Dermis microvascular lymphatic vessel endothelial cell (primary cell): ENCODE measurements around the gene BANP. TPM values are rescaled to one million over a fixed set of nuclear protein-coding genes. Genes with fewer than 3 reads are reported as not detected.
A peak's percentile ranks its signal among the peaks of the same experiment; 100 is the strongest.
"Not testable (repeated sequence)": the region's sequence is repeated elsewhere in the genome, so short reads cannot be mapped to it uniquely, and the experiment has no call there.

Experiments
- DNase-seq, 2 donors: peaks; one replicate each; pipeline versions ENCODE4 v3.0.0 to v3.0.0-alpha.2; 2010; ENCODE audit warnings: low read depth in 2 of 2
- total RNA-seq: library from RNA; depleted of rRNA; stranded (reverse); fragments of >200 nt; gene quantifications from 2 replicates; pipeline ENCODE4 v1.2.1, GENCODE V29; 2014

The BANP gene
- total RNA-seq, 1 donor from 2014 or later, result 13.9 TPM

DNA sequence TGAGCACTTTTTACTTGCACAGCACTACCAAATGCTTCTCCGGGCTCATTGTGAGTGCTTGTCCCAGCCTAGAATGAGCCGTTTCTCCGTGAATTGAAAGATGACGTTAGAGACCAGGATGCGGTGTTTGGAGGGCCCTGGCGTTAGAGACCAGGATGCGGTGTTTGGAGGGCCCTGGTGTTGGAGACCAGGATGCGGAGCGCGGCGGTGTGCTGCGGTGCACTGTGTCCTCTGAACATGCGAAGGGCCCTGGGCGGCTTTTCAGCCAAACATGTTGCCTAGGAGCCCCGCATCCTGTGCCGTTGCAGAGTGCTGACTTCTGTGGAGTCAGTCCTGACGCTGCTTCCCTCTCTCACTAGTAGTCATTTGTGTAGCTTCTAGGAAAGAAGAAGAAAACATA is 42.7 kb downstream of the BANP start:
- DNase-seq, result no peak

DNA sequence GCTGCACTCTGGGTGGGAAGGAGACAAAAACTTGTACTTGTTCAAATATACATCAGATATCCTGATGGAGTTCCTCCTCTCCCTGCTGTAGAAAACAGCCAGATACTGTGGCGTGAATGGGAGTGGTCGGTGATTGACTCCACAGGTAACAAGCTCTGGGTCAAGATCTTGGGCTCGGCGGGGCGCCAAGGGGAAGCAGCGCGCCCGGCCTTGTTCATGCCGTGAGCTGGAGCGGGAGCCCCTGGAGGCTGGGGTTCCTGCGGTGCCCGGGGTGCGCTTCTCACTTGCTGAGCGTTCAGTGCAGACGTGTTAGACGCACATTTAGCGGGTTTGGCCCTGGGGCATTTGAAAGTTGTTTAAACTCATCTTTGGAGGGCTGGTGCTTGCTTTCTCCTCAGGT is 44.4 kb downstream of the BANP start:
- DNase-seq, result no peak

DNA sequence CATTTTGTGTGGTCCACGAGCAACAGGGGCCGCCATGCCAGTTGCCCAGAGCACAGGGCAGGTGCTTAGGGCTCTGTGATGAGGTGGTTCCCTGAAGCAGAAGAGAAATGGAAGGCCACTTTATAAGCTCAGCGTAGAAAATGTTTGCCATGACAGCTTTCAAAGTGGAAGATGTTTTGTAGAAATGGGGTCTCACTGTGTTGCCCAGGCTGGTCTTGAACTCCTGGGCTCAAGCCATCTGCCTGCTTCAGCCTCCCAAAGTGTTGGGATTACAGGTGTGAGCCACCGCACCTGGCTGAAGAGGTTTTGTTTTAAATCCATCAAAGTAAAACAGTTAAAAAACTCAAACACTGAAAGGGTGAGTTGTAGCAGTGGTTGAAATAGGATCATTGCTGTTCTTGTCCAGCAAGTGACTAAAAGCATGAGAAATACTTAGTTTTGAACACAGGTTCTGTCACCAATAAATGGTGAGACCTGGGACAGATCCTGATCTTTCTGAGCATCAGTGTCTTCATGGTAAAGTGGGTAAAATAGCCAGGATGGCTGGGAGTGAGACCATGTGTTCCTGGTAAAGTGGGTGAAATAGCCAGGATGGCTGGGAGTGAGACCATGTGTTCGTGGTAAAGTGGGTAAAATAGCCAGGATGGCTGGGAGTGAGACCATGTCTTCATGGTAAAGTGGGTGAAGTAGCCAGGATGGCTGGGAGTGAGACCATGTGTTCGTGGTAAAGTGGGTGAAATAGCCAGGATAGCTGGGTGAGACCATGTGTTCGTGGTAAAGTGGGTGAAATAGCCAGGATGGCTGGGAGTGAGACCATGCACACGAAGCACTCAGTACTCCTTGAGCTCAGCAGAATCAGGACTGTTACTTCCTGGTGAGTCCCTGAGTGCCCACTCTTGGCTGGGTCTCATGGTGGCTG is 46.0 kb downstream of the BANP start:
- DNase-seq, result no peak

DNA sequence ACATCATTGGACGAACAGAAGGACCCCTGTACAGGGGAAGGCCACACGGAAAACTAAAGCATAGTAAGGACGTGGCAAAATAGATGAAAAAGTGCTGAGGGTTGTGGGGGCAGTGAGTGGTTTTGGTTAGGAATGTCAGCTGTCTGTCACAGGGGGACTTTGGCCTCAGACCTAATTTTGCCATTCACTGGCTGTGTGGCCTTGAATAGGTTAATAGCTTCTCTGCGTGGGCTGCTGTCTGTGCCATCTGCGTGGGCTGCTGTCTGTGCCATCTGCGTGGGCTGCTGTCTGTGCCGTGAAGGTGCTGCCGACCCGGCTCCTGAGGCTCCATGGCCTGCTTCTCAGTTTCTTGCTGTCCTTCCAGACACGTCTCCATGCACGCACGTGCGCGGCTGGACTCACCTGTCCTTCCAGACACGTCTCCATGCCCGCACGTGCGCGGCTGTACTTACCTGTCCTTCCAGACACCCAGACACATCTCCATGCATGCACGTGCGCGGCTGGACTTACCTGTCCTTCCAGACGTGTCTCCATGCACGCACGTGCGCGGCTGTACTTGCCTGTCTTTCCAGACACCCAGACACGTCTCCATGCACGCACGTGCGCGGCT is 47.1 kb downstream of the BANP start:
- not testable (repeated sequence) for DNase-seq

DNA sequence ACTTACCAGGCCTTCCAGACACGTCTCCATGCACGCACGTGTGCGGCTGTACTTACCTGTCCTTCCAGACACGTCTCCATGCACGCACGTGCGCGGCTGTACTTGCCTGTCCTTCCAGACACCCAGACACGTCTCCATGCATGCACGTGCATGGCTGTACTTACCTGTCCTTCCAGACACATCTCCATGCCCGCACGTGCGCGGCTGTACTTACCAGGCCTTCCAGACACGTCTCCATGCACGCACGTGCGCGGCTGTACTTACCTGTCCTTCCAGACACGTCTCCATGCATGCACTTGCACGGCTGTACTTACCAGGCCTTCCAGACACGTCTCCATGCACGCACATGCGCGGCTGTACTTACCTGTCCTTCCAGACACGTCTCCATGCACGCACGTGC is 47.8 kb downstream of the BANP start:
- not testable (repeated sequence) for DNase-seq

DNA sequence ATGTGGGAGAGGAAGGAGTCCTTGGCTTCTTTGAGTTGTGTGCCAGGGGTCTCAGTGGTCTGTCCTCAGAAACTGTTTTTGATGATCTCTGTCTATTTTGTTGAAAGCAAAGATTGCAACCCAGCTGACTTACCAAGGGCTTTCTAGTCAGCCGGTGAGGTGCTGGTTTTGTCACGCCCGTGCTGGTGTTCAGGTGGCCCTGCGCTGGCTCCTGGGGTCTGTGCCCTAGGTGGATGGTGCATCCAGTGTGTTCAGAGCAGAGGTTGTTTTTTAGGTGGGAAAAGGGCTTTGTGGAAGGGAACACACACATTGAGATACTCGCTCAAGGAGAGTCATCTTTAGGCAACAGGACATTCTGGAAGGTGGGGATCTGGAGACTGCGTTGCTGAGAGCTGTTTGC is 51.0 kb downstream of the BANP start:
- DNase-seq, result no peak

DNA sequence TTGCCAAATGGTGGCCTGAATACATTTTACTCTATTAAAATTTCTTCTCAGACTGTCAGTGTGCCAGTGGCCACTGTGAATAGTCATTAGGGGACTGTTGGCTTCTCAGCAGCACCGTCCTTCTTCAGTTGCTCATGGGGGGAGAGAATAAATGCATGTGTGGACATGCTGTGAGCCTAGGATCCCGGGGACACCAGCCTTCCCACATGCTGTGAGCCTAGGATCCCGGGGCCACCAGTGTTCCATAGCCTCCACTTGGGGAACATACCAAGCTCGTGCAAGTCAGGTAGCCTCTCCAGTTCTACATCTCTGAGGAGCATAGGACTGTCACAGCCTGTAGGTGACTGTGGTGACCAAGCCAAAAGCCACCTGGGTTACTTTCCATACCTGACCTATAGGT is 51.5 kb downstream of the BANP start:
- DNase-seq, result no peak

DNA sequence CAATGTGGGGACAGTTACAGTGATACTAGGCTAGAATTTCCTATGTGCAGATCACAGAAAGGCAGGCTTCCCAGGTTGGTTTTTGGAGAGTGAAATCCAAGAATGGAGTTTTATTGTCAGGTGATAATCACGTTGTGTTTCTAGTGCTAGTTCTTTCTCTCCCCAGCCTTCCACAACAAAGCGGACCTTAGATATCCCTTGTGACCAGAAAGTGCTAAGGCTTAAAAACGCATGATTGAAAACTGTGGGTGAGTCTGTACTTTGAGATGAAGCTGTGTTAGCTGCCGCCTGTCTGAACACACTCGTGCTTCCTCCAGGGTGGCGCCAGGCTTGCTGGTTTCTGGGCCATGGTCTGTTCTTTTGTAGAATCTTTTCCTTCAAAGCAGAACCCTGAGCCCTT is 52.1 kb downstream of the BANP start:
- DNase-seq, result no peak

DNA sequence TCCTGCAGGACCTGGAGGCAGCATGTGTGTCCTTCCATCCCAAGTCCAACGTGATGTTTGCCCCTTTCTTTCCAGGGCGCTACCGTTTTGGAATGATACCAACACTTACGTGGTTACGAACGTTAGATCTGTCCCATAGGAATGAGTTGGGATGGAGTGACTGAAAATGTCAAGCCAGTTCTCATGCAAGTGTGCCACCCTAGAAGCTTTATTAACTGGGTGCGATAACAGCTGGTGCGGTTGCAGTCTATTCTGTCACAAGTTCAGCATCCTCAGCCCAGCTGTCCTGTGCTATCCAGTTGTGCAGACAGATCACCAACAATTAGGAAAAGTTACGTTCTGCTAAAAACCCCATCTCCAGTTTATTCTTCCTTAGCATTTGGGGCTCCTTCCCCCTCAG is 52.5 kb downstream of the BANP start:
- DNase-seq, result no peak

DNA sequence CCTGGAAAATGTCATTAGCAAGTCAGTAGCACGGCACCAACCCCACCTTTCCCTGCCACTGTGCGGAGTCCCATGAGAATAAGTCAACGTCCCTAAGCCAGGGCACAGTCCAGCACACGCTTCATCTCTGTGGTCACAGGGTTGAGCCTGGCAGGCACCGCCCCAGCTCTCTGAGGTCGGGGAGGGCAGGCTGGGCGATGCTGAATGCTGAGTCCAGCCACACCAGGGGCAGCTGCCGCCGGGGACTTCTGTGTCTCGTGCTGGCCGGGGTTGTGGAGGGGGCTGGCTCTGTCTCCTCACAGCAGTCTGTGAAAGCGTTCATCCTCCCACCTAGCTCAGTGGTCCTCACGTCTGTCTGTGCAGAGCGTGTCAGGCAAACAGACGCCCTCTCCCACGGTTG is 53.2 kb downstream of the BANP start:
- no peak for DNase-seq

DNA sequence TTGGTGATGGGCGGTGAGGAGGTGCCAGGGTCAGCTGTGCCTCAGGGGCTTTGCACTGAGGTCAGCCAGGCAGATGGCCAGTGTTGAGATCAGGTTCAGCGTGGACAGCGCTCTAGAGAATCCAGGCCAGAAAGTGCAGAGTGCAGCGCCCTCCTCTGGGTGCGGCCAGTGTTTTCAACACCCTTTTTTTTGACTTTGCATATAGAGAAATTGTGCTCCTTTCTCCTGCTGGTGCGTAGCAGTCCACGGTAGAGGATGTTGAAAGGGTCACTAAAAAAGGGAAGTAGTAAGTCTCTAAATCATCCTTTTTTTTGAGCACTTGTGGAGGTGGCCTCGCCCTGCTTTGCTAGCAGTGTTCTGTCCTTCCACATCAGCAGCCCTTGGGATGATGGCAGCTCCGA is 53.9 kb downstream of the BANP start:
- no peak for DNase-seq

DNA sequence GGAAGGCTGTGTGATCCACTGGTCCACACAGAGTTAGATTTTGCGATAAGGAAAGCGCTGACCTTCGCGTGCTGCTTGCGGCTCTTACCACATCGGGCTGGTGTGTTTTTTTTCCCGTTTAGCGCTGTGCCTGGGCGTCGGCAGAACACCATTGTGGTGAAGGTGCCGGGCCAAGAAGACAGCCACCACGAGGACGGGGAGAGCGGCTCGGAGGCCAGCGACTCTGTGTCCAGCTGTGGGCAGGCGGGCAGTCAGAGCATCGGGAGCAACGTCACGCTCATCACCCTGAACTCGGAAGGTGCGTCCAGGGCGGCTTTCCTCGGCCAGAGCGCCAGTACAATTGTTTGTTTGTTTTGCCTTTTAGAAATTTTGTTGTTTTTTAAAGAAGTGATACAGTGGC is 54.7 kb downstream of the BANP start:
- DNase-seq, result no peak

DNA sequence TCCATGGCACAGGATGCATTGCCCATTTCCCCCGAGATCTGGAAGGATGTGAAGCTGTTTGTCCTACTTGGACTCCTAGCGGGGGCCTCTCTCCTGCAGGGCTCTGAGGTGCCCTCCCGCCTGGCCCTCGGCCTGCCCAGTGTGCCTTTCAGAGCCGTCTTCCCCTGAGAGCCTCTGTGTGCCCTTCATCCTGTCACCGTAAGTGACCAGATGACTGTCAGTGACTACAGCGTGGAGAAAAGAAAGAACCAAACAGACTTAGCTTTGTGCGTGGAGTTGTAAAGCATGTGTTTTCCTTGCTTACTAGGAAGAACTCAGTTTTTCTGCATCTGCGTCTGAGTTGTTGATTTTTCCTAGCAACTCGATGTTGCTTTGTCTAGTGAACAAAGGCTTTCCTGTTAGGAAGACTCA is 56.1 kb downstream of the BANP start:
- peak in 1 of 2 donors; percentile 75 for DNase-seq

DNA sequence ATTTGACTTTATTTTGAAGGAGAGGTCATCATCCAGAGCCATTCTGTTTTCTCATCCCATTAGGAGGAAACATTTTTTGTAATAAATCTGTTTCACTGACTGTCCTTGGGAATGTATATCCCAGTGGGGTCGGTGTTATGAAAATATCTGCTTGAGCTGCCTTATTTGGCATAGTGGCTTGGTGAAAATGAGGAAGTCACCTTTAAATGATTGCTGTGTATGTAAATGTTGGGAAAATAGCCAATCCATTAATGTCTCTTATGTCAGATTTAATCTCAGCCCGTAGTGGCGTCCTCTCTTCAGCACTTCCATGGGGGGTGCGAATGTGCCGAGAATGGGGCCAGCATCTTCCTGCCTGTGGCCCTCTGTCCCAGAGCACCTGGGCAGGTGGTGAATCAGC is 57.6 kb downstream of the BANP start:
- DNase-seq, result no peak

DNA sequence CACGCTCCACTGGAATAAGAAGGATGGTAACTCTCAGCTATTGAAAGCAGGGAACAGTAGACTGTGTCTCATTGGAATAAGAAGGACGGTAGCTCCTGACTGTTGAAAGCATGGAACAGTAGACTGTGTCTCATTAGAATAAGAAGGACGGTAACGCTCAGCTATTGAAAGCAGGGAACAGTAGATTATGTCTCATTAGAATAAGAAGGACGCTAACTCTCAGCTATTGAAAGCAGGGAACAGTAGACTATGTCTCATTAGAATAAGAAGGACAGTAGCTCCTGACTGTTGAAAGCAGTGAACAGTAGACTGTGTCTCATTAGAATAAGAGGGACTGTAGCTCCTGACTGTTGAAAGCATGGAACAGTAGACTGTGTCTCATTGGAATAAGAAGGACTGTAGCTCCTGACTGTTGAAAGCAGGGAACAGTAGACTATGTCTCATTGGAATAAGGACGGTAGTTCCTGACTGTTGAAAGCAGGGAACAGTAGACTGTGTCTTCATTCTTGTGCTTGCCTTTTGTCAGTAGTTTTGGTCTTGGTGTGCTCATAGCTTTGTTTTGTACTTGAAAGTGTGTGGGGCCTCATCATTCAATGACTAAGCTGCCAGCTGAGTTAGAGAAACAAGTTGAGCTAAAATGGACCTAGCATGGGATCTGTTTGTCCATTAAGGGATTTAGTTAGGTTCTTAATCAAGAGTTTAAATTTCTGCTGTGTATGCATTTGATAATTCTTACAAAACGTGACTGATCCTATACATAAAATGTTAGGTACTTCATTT is 58.5 kb downstream of the BANP start:
- DNase-seq, result no peak

DNA sequence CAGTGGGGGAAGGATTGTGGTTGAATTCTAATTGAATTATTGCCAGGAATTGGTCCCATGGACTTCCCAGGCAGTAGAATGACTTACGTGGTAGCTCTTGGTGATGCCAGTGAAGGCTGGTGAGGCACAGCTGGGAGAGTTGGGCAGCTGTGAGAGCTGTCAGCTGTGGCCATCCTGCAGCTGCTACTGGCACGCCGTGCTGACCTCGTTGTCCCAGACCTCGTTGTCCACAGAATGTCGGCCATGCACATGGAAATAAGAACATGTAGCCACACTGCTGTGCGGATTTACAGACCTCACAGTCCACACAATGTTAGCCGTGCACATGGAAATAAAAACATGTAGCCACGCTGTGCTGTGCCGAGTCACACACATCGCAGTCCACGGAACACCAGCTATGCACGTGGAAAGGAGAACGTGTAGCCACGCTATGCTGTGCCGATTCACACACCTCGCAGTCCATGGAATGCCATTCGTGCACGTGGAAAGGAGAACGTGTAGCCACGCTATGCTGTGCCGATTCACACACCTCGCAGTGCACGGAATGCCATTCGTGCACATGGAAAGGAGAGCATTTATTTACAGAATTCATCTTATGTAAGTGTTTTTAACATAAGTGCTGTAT is 59.2 kb downstream of the BANP start:
- DNase-seq, result no peak

DNA sequence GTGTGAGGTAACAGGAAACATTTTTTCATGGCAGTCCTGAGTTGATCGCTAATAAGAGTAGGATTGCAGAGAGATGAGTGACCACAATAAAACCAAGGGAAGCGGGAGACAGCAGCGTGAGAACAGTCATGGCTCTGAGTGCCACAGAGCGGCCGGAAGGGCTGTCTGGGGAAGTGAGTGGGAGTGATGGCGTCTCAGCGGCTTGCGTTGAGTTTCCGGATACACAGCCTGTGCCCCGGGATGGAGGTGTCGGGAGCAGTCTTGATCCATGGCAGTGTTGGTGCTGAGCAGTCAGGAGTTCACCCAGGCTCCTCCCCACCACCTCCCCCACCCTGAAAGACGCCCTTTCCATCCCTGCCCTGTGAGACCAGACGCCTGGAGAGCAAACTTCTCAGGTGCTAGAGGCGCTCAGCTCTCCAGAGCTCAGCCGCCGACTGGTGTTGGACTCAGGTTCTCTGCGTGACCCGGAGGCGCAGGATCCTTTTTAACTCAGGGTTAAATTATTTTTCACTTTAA is 59.8 kb downstream of the BANP start:
- DNase-seq, result no peak

DNA sequence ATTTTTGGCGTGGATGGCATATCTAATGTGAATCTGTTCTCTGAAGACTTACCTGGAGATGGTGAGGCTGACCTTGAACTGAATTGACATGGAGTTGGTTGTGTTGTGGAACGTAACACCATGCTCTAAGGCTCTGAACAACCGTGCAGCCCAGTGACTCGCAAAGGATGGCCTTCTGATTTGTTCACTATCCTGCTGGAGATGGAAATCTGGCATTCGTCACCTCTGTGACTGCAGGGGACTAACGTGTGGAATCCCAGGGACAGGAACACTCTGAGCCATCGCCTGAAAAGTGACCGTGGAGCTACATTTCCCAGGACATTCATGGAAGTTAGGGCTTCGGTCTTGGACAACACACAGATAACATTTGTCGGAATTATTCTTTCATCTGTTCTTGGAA is 61.1 kb downstream of the BANP start:
- no peak for DNase-seq

DNA sequence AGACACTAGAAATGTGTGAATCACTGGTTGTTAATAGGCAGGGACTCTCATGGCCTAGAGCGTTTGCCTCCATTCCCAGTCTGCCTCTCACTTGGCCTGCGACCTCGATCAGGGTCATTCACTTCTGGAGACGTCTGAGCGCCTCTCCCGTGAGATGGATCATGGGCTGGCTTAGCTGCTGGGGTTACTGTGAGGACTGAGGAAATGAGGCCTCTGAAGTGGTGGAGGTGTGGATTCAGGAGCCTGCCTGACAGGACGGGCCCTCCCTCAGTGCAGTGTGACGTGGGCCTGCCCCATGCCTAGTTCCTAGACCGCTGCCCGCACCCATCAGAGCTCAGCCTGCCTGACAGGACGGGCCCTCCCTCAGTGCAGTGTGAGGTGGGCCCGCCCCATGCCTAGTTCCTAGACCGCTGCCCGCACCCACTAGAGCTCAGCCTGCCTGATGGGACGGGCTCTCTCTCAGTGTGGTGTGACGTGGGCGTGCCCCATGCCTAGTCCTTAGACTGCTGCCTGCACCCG is 61.9 kb downstream of the BANP start:
- no peak for DNase-seq

DNA sequence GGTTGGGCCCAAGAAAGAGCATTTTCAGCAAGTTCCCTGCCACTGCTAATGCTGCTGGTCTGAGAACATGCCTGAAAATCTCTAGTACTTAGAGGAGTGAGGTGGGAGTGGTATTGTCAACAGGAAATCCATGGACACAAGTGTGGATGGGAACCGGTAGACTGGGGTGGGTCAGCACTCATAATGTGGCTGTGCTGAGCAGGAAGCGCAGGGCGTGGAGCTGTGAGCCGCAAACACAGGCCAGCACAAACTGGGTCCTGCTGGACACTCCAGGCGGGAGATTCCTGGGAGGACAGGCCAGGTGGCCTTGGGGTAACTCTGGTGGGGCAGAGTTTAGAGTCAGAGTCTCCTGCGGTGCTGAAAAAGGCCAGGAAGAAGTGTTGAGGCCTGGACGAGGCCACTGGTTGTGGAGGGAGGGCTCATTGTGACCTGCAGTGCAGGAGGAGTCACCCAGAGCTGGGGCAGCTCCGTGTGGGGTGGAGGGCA is 62.6 kb downstream of the BANP start:
- DNase-seq, result peak in 1 of 2 donors; percentile 8

DNA sequence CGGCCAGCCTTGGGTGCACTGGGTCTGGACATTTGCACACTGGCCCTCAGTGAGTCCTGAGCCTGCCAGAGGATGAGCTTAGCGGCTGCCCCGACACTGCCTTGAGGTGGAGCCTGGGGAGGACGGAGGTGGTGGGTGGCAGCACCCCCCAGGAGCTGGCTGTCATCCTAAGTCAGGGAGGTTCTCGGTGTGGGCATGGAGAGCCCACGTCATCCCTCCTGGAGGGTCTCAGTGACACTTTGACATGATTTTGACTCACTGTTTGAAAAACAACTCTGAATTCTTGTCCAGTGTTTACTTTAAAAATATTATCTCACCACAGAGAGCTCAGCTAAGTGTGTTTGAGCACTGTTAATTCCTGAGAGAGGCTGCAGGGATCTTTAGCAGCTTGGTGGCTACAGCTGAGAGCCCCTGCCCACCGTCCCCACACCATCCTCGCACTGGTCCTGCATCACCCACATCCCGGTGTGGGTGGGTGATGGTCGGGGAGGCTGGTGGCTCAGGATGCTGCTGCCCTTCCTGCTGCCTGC is 63.1 kb downstream of the BANP start:
- no peak for DNase-seq
